A673 (cell line): ENCODE measurements around the gene GLI2. TPM values are rescaled to one million over a fixed set of nuclear protein-coding genes. Genes with fewer than 3 reads are reported as not detected.

ENCODE experiments used
- BruUV-seq: library from RNA; stranded (reverse); fragments of 400-500 nt; replicated peaks from 2 replicates; lab custom pipeline; 2021; lab: Mats Ljungman, UMichigan
- CTCF ChIA-PET: fragments of 300-600 bp; sonication (Branson Sonifier 250); formaldehyde crosslinking; loops from one replicate; lab custom pipeline; 2022; ENCODE audit warnings: antibody characterized with exemption; lab: Charles Lee
- POLR2A ChIA-PET: fragments of 300-600 bp; sonication (Branson Sonifier 250); formaldehyde crosslinking; loops from one replicate; lab custom pipeline; 2022; ENCODE audit warnings: antibody characterized with exemption; ENCODE audit not compliant: low non-redundant PET; lab: Charles Lee
- DNase-seq: peaks from one replicate; pipeline ENCODE4 v3.0.0-alpha.2; 2015; ENCODE audit warnings: low spot score
- H3K27ac ChIP-seq: fragments of 200-600 bp; sonication (generic); 2 replicates; pipeline ENCODE4 v1.5.1; 2016; ENCODE audit warnings: mixed run types, low read depth, mild to moderate bottlenecking, mixed read lengths, antibody characterized with exemption, low read length; ENCODE audit not compliant: poor library complexity, severe bottlenecking
- H3K27me3 ChIP-seq: fragments of 200-600 bp; sonication (generic); replicated peaks from 2 replicates; pipeline ENCODE4 v1.6.1; 2017; ENCODE audit warnings: mixed run types, low read depth, mild to moderate bottlenecking, mixed read lengths, antibody characterized with exemption, low read length; ENCODE audit not compliant: insufficient read depth, poor library complexity
- H3K36me3 ChIP-seq: fragments of 200-600 bp; sonication (generic); 2 replicates; pipeline ENCODE4 v1.6.1; 2016; ENCODE audit warnings: mixed run types, mild to moderate bottlenecking, mixed read lengths, antibody characterized with exemption, low read length; ENCODE audit not compliant: insufficient read depth, poor library complexity, severe bottlenecking
- H3K4me1 ChIP-seq: fragments of 200-600 bp; sonication (generic); 2 replicates; pipeline ENCODE4 v1.6.1; 2017; ENCODE audit warnings: mixed run types, mild to moderate bottlenecking, mixed read lengths, antibody characterized with exemption, low read length; ENCODE audit not compliant: insufficient read depth, poor library complexity, severe bottlenecking
- H3K4me3 ChIP-seq: fragments of 200-600 bp; sonication (generic); 2 replicates; pipeline ENCODE4 v1.5.1; 2016; ENCODE audit warnings: low read depth, mixed run types, mild to moderate bottlenecking, mixed read lengths, low read length; ENCODE audit not compliant: poor library complexity, severe bottlenecking
- H3K9me3 ChIP-seq: fragments of 200-600 bp; sonication (generic); 2 replicates; pipeline ENCODE4 v1.6.1; 2016; ENCODE audit warnings: mixed run types, low read depth, mild to moderate bottlenecking, mixed read lengths, antibody characterized with exemption, low read length; ENCODE audit not compliant: poor library complexity, severe bottlenecking
- CTCF ChIP-seq: fragments of 300-800, 200-600 bp; sonication (generic); conservative IDR thresholded peaks from 2 replicates; pipeline ENCODE4 v1.5.1; 2017; ENCODE audit warnings: low read depth, mild to moderate bottlenecking, antibody characterized with exemption, low read length, moderate library complexity, mixed read lengths
- EZH2 ChIP-seq: fragments of 200-600 bp; sonication (generic); IDR thresholded peaks from 2 replicates; pipeline ENCODE4 v1.6.1; 2017; ENCODE audit warnings: borderline replicate concordance, low read depth, mild to moderate bottlenecking, mixed read lengths, antibody characterized with exemption, low read length; ENCODE audit not compliant: poor library complexity, severe bottlenecking
- intact Hi-C: fragments of 100-400 bp; cut with micrococcal nuclease; formaldehyde crosslinking; loops from one replicate; pipeline ENCODE4 v1.10.0; 2022; ENCODE audit not compliant: unreplicated experiment
- total RNA-seq: library from RNA; stranded (reverse); gene quantifications from 2 replicates; pipeline ENCODE4 v1.2.3, GENCODE V29; 2021

Gene GLI2
- total RNA-seq, 1 experiment from 2014 or later, result 8.1 TPM

DNA sequence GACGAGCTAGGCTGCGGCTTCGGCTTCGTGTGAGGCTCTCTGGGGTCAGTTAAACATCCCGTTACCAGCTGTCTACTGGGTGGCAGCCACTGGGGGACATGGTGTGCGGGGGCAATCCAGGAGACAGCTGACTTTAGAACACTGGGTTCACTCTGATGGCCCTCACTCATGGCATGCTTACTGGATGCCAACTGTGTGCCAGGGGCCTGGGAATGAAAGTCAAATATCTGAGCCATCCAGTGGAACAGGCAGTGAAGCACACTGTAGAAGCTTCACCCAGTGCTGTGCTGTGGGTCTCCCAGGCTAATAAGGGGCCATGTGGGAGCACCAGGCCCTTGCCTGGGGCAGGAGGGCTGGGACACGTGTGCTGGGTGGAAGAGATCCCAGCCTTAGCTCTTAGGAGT, 48.3 kb downstream of the GLI2 start:
- peaks cover 48% of the 10 kb centered on the region for H3K4me1 ChIP-seq
- no TSS peak for BruUV-seq
- ChIA-PET CTCF (no interaction called here), POLR2A (no interaction called here)
- H3K9me3 ChIP-seq, result no peaks in the 10 kb centered on the region
- no peak for DNase-seq
- H3K27me3 ChIP-seq, result no peaks in the 10 kb centered on the region
- TF ChIP-seq CTCF (no peak), EZH2 (no peak)
- intact Hi-C loops, result no loop called here
- no peaks in the 10 kb centered on the region for H3K36me3 ChIP-seq
- H3K27ac ChIP-seq, result no peak overlapping the region
- H3K4me3 ChIP-seq, result no peak overlapping the region
